Measurements from ENCODE around the gene KCNQ4. TPM values are rescaled to one million over a fixed set of nuclear protein-coding genes. Genes with fewer than 3 reads are reported as not detected.

The KCNQ4 gene
- total RNA-seq, 3 donors from 2014 or later: 0.32 to 1.3 (median 1.3) TPM

DNA sequence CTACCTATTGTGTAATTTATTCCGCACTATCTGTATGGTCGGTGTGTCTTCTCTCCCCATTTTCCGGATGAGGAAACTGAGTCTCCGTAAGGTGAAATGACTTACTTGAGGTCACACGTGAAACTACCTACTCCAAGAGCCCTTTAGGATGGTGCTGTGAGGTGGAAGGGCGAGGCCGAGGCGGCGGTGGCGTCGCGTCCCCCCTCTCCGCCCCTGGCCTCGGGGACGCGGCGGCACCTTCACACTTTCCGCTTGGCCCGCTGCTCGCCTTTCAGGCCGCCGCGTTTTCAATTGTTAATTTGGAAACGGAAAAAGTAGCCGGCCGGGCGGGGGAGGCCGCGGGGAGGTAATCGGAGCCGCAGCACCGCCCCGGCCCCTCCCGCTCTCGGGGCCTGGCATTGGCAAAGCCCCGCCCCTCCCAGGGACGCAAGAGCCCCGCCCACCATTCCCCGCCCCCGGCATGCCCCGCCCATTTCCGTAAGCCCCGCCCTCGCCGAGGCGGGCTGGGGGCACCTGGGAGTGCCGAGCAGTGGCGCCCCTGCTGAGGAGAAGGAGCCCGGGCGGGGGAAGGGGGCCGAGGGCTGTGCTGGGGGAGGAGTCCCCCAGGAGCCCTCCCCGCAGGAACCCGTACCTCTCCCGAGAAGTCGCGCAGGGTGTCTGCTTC, 18.6 kb downstream of the KCNQ4 start:
- peaks cover 0 to 5% of the 10 kb centered on the region in 2 donors for H3K4me1 ChIP-seq
- intact Hi-C loops (cut with DNase I; ENCODE audit: low total_unique reads): no loop called here

DNA sequence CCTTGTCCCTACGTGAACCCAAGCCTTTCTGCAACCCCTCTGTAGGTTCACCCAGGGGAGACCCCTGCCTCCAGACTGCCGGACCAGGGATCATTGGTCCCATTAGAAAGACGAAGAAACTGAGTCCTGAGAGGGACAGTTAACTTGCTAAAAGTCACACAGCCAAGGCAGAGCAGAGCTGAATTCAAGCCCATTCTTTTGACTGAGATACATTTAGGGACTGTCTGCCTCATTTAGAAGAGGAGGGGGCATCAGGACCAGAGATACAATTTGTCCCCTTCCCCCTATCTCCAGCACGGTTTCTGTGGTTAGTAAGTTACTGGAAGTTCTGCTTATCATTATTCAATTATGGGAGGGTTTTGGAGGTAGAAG, 19.1 kb downstream of the KCNQ4 start:
- no peak for DNase-seq (ENCODE audit: low spot score in 2 of 2)
- Histone ChIP-seq H3K27ac (peak overlapping the region; percentile 66 to 85), H3K4me1 (peaks cover 0 to 5% of the 10 kb centered on the region in 2 donors), H3K27me3 (no peaks in the 10 kb centered on the region), H3K9me3 (no peaks in the 10 kb centered on the region), H3K36me3 (no peaks in the 10 kb centered on the region), H3K4me3 (peak overlapping the region; percentile 43 to 59 (median 53))
- TF ChIP-seq, protein P1, sequence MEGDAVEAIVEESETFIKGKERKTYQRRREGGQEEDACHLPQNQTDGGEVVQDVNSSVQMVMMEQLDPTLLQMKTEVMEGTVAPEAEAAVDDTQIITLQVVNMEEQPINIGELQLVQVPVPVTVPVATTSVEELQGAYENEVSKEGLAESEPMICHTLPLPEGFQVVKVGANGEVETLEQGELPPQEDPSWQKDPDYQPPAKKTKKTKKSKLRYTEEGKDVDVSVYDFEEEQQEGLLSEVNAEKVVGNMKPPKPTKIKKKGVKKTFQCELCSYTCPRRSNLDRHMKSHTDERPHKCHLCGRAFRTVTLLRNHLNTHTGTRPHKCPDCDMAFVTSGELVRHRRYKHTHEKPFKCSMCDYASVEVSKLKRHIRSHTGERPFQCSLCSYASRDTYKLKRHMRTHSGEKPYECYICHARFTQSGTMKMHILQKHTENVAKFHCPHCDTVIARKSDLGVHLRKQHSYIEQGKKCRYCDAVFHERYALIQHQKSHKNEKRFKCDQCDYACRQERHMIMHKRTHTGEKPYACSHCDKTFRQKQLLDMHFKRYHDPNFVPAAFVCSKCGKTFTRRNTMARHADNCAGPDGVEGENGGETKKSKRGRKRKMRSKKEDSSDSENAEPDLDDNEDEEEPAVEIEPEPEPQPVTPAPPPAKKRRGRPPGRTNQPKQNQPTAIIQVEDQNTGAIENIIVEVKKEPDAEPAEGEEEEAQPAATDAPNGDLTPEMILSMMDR (IDR thresholded peaks at IDR 0.05): no peak
- TF ChIP-seq POLR2A (IDR thresholded peaks at IDR 0.05) (no peak), POLR2AphosphoS5 (IDR thresholded peaks at IDR 0.05) (no peak)
- intact Hi-C loops (cut with DNase I; ENCODE audit: low total_unique reads): no loop called here

More for the DNA sequence above, 18.6 kb downstream of the KCNQ4 start:
- Histone ChIP-seq H3K27me3 (no peaks in the 10 kb centered on the region), H3K9me3 (no peaks in the 10 kb centered on the region), H3K27ac (peak overlapping the region; percentile 66 to 85), H3K36me3 (no peaks in the 10 kb centered on the region), H3K4me3 (peak overlapping the region; percentile 43 to 59 (median 53))
- TF ChIP-seq POLR2AphosphoS5 (IDR thresholded peaks at IDR 0.05) (no peak), POLR2A (IDR thresholded peaks at IDR 0.05) (no peak)
- TF ChIP-seq, protein P1 (IDR thresholded peaks at IDR 0.05): no peak
- DNase-seq (ENCODE audit: low spot score in 2 of 2): peak; percentile 80

DNA sequence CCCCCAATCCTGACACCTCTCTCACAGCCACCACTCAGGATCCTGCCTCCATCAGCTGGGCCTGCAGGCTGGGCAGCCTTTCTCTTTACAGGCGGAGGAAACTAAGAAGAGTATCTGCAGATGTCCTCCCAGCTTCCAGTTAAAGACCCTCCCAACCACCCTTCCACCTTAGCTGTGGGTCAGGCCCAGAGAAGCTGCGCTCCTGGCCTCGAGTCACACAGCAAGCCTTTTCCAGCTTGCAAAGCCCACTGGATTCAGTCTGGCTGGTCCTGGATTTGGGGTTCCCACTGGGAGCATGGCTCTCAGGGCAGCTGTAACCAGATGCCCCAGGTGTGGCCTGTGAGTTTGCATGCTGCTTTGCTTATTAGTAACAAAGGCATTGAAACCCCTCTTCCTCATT, 19.9 kb downstream of the KCNQ4 start:
- intact Hi-C loops (cut with DNase I; ENCODE audit: low total_unique reads): no loop called here
- H3K4me1 ChIP-seq: peaks cover 0 to 5% of the 10 kb centered on the region in 2 donors
- no peak overlapping the region for H3K4me3 ChIP-seq

DNA sequence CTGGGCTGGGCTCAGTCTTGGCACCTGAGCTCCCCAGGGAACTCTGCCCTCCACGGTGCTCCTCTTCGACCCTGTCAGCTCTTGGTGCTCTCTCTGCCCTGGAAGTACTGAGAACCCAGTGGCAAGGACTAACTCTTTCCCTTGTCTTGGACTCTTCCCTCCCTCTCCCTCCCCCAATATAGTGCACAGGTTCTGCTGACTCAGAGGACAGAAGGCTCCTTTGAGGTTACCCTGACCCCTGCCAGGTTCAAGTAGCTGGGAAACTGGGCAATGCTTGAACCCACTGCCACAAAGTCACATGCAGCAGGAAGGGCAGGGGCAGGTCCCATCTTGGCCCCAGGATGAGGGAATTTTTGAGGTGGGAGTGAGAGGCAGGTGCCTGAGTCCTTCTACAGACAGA, 20.3 kb downstream of the KCNQ4 start:
- H3K27me3 ChIP-seq: no peaks in the 10 kb centered on the region
- no peaks in the 10 kb centered on the region for H3K9me3 ChIP-seq
- H3K4me3 ChIP-seq: no peak overlapping the region
- intact Hi-C loops (cut with DNase I; ENCODE audit: low total_unique reads): no loop called here
- H3K36me3 ChIP-seq: no peaks in the 10 kb centered on the region
- H3K4me1 ChIP-seq: peaks cover 0 to 5% of the 10 kb centered on the region in 2 donors
- TF ChIP-seq POLR2AphosphoS5 (IDR thresholded peaks at IDR 0.05): no peak
- TF ChIP-seq POLR2A (IDR thresholded peaks at IDR 0.05): no peak
- TF ChIP-seq, protein P1 (IDR thresholded peaks at IDR 0.05): no peak
- peak overlapping the region in 1 of 2 donors; percentile 66 for H3K27ac ChIP-seq
- DNase-seq (ENCODE audit: low spot score in 2 of 2): no peak

More for the DNA sequence above, 19.9 kb downstream of the KCNQ4 start:
- Histone ChIP-seq H3K27me3 (no peaks in the 10 kb centered on the region), H3K36me3 (no peaks in the 10 kb centered on the region), H3K27ac (peak overlapping the region; percentile 66 to 85), H3K9me3 (no peaks in the 10 kb centered on the region)
- TF ChIP-seq POLR2A (IDR thresholded peaks at IDR 0.05) (no peak), POLR2AphosphoS5 (IDR thresholded peaks at IDR 0.05) (no peak)
- TF ChIP-seq, protein P1 (IDR thresholded peaks at IDR 0.05): no peak
- no peak for DNase-seq (ENCODE audit: low spot score in 2 of 2)

DNA sequence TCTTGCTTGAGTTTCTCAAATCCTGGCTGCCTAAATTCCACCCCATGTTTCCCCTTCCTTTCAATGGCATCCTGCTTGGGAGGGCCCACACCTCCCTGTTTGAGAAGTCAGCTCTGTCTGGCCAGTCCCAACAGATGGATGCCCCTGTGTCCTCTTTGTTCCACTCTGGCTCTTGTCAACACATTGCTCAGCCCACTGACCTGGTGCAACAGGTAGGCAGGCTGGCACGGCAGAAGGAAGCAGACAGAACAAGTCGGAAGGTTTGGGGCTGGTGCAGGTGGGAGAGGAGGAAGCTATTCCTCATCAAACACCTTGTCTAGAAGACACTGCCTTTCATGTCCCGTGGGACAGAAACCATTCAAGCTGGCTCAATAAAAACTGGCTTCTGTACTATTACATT, 22.7 kb downstream of the KCNQ4 start:
- Histone ChIP-seq H3K9me3 (no peaks in the 10 kb centered on the region), H3K4me3 (no peak overlapping the region), H3K4me1 (no peaks in the 10 kb centered on the region), H3K27ac (no peak overlapping the region), H3K27me3 (no peaks in the 10 kb centered on the region), H3K36me3 (no peaks in the 10 kb centered on the region)
- TF ChIP-seq, protein P1 (IDR thresholded peaks at IDR 0.05): no peak
- TF ChIP-seq POLR2A (IDR thresholded peaks at IDR 0.05) (no peak), POLR2AphosphoS5 (IDR thresholded peaks at IDR 0.05) (no peak)
- no peak for DNase-seq (ENCODE audit: low spot score in 2 of 2)
- intact Hi-C loops (cut with DNase I; ENCODE audit: low total_unique reads): no loop called here

Data from breast epithelium (tissue), 4 donors.